ENCODE measurements around the gene SLC39A11. TPM values are rescaled to one million over a fixed set of nuclear protein-coding genes. Genes with fewer than 3 reads are reported as not detected.

Gene SLC39A11
- total and polyA plus RNA-seq, 4 donors, result 9.3 to 49.3 (median 24.7) TPM

- Histone ChIP-seq H3K27ac (ENCODE audit: low read depth in 1 of 2, low read length in 1 of 2) (no peak overlapping the region), H3K9me3 (ENCODE audit: control insufficient read depth in 4 of 4, insufficient read depth in 3 of 4, low read length in 3 of 4) (peaks cover 0 to 8% (median under 1%) of the 10 kb centered on the region in 4 donors), H3K27me3 (ENCODE audit: control insufficient read depth in 3 of 3, insufficient read depth in 3 of 3, low read length in 2 of 3) (no peaks in the 10 kb centered on the region), H3K9ac (ENCODE audit: insufficient read depth in 1 of 2, low read length in 2 of 2) (no peak overlapping the region), H3K4me1 (ENCODE audit: control insufficient read depth in 5 of 5, insufficient read depth in 5 of 5, low read length in 5 of 5) (peaks cover 0 to 20% (median 4%) of the 10 kb centered on the region in 5 donors), H3K36me3 (ENCODE audit: control insufficient read depth in 4 of 4, insufficient read depth in 4 of 4, low read length in 4 of 4) (peaks cover 0 to 2% (median 0%) of the 10 kb centered on the region in 4 donors), H3K4me3 (no peak overlapping the region)
- no peak for DNase-seq
- no peak for TF ChIP-seq CTCF (IDR thresholded peaks at IDR 0.05; ENCODE audit: control extremely low read depth, extremely low read depth)
- WGBS, 2 donors, result 83 to 94% methylated on average over 9 of the region's 9 CpGs
- ATAC-seq (ENCODE audit: insufficient read depth, low FRiP score), result no peak
These were observed 53.2 kb downstream of the SLC39A11 start for GRCh38 chr17:73039282-73039681.

DNA sequence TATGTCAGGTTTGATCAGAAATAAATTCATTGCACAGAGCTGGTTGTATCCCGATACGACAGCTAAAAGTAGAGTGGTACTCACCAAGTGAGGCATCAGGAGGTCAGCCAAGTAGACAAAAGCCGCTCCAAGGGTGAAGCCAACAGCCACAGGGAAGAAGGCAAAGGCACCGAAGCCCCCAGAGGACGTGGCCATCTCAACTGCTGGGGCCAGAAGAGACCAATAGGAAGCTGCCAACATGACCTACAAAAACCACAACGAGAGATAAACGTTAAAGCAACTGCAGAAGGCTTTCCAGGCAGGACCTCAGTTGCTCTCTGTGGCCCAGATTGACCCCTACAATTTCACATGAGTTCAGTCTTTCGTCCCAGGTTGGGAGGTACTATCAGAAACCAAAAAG, 61.0 kb downstream of the SLC39A11 start:
- H3K9ac ChIP-seq (ENCODE audit: insufficient read depth in 1 of 2, low read length in 2 of 2), result no peak overlapping the region
- H3K4me1 ChIP-seq (ENCODE audit: control insufficient read depth in 5 of 5, insufficient read depth in 5 of 5, low read length in 5 of 5), result peaks cover 0 to 22% (median 0%) of the 10 kb centered on the region in 5 donors
- no peak overlapping the region for H3K4me3 ChIP-seq
- WGBS, 2 donors, result 90 to 93% methylated on average over 8 of the region's 8 CpGs
- DNase-seq (no peak), ATAC-seq (ENCODE audit: insufficient read depth, low FRiP score) (no peak)
- no peaks in the 10 kb centered on the region for H3K9me3 ChIP-seq (ENCODE audit: control insufficient read depth in 4 of 4, insufficient read depth in 3 of 4, low read length in 3 of 4)
- no peak overlapping the region for H3K27ac ChIP-seq (ENCODE audit: low read depth in 1 of 2, low read length in 1 of 2)
- peaks cover 0 to 6% (median 0%) of the 10 kb centered on the region in 4 donors for H3K36me3 ChIP-seq (ENCODE audit: control insufficient read depth in 4 of 4, insufficient read depth in 4 of 4, low read length in 4 of 4)
- H3K27me3 ChIP-seq (ENCODE audit: control insufficient read depth in 3 of 3, insufficient read depth in 3 of 3, low read length in 2 of 3), result no peaks in the 10 kb centered on the region
- no peak for TF ChIP-seq CTCF (IDR thresholded peaks at IDR 0.05; ENCODE audit: control extremely low read depth, extremely low read depth)

DNA sequence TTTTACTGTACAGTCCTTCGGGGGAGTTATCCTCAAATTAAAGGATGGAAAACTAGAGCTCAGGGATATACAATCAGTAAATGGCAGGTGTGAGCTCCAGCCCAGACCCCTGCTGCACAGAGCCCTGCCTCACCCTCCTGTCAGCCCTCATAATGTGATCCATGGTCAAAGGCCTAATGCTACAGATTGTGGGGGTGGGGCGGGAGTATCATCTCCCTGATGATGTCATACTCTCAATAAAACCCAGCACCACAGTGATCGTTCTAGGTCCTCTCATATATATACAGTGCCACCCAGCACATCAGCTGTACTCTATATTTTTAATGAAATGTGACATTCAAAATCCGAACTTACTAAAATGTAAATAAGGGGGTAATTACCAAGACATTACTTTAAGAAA, 61.5 kb downstream of the SLC39A11 start:
- Histone ChIP-seq H3K9me3 (ENCODE audit: control insufficient read depth in 4 of 4, insufficient read depth in 3 of 4, low read length in 3 of 4) (no peaks in the 10 kb centered on the region), H3K9ac (ENCODE audit: insufficient read depth in 1 of 2, low read length in 2 of 2) (no peak overlapping the region), H3K36me3 (ENCODE audit: control insufficient read depth in 4 of 4, insufficient read depth in 4 of 4, low read length in 4 of 4) (peaks cover 0 to 6% (median 0%) of the 10 kb centered on the region in 4 donors), H3K4me1 (ENCODE audit: control insufficient read depth in 5 of 5, insufficient read depth in 5 of 5, low read length in 5 of 5) (peaks cover 0 to 22% (median 0%) of the 10 kb centered on the region in 5 donors), H3K27ac (ENCODE audit: low read depth in 1 of 2, low read length in 1 of 2) (no peak overlapping the region), H3K27me3 (ENCODE audit: control insufficient read depth in 3 of 3, insufficient read depth in 3 of 3, low read length in 2 of 3) (no peaks in the 10 kb centered on the region), H3K4me3 (no peak overlapping the region)
- TF ChIP-seq CTCF (IDR thresholded peaks at IDR 0.05; ENCODE audit: control extremely low read depth, extremely low read depth), result no peak
- DNase-seq, result no peak
- WGBS, 2 donors, result 91 to 97% methylated on average over 4 of the region's 4 CpGs
- ATAC-seq (ENCODE audit: insufficient read depth, low FRiP score), result no peak

DNA sequence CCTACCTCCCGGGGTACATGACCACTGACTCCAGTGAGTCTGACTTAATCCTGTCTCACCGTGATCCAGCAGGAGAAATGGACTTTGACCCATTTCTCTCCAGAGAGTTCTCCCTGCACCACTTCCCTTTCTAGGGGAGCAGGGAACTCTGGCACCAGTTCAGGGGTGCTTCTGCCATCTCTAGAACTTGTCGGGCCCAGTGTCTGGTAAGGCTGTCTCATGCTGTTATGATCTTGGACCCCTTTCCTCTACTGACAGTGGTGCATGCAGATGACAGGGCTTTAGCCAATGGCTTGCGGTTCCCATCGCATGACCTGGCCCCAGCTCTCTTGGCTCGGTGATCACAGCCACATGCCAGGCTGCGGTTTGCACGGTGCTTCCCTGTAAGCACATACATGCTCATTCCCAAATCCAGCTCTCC, 62.0 kb downstream of the SLC39A11 start:
- WGBS, 2 donors, result 84 to 87% methylated on average over 8 of the region's 8 CpGs
- DNase-seq, result peak in 1 of 3 donors; percentile 14

More for the DNA sequence above, 62.0 kb downstream of the SLC39A11 start:
- Histone ChIP-seq H3K27me3 (ENCODE audit: control insufficient read depth in 3 of 3, insufficient read depth in 3 of 3, low read length in 2 of 3) (no peaks in the 10 kb centered on the region), H3K36me3 (ENCODE audit: control insufficient read depth in 4 of 4, insufficient read depth in 4 of 4, low read length in 4 of 4) (peaks cover 0 to 6% (median 0%) of the 10 kb centered on the region in 4 donors), H3K4me1 (ENCODE audit: control insufficient read depth in 5 of 5, insufficient read depth in 5 of 5, low read length in 5 of 5) (peaks cover 0 to 22% (median 0%) of the 10 kb centered on the region in 5 donors), H3K27ac (ENCODE audit: low read depth in 1 of 2, low read length in 1 of 2) (no peak overlapping the region), H3K4me3 (no peak overlapping the region), H3K9me3 (ENCODE audit: control insufficient read depth in 4 of 4, insufficient read depth in 3 of 4, low read length in 3 of 4) (no peaks in the 10 kb centered on the region), H3K9ac (ENCODE audit: insufficient read depth in 1 of 2, low read length in 2 of 2) (no peak overlapping the region)
- TF ChIP-seq CTCF (IDR thresholded peaks at IDR 0.05; ENCODE audit: control extremely low read depth, extremely low read depth), result no peak
- ATAC-seq (ENCODE audit: insufficient read depth, low FRiP score), result no peak

Data from lung (tissue), 12 donors.